Right lobe of liver (tissue), 4 donors: ENCODE results near the gene AQP1.

Experiments used
- CTCF ChIP-seq, 4 donors: fragments of 200-600 bp in 3 of 4; fragments of 450-650 bp in 1 of 4; IDR thresholded peaks; one replicate each; pipeline versions ENCODE4 v1.5.1 to v1.8.0; 2016 to 2022; ENCODE audit warnings: antibody characterized with exemption in 4 of 4, mild to moderate bottlenecking in 2 of 4
- POLR2A ChIP-seq: fragments of 450-650 bp; IDR thresholded peaks from one replicate; pipeline ENCODE4 v1.6.1; 2017; ENCODE audit warnings: antibody characterized with exemption, mild to moderate bottlenecking
- donor health status: DM: no; HTN: no; CAD: no.
- donor health status: DM: no; HTN: no; CAD: no.
- donor health status: DM: no; HTN: yes; CAD: no.

GRCh38 chr7:30963842-30964241 is 52.2 kb downstream of the AQP1 start, which contains the start of gene GHRHR:
- TF ChIP-seq POLR2A: no peak
- no peak for TF ChIP-seq CTCF (IDR thresholded peaks at IDR 0.05)
